Stimulated activated CD8-positive, alpha-beta memory T cell treated with anti-CD3 and anti-CD28 coated beads, Interleukin-15, amount 100 ng/mL, for 4 hours (primary cell): Measurements from ENCODE around the gene FBXL13.

Source experiments
- DNase-seq, 2 donors: peaks; one replicate each; pipeline ENCODE4 v3.0.0-alpha.2; 2020; ENCODE audit warnings: low read depth in 2 of 2

Gene FBXL13

GRCh38 chr7:102896585-102896984, 178.0 kb downstream of the FBXL13 start:
- no peak for DNase-seq

- no peak for DNase-seq
Observed at GRCh38 chr7:102895602-102896001, 179.0 kb downstream of the FBXL13 start.

GRCh38 chr7:102892631-102893278, 181.8 kb downstream of the FBXL13 start:
- DNase-seq = no peak

- DNase-seq = no peak
Observed at GRCh38 chr7:102891693-102892261, 182.8 kb downstream of the FBXL13 start.

- DNase-seq = no peak
Observed at GRCh38 chr7:102890971-102891692, 183.5 kb downstream of the FBXL13 start.

- no peak for DNase-seq
Observed at GRCh38 chr7:102890292-102890970, 184.2 kb downstream of the FBXL13 start.

- no peak for DNase-seq
Observed at GRCh38 chr7:102889851-102890250, 184.7 kb downstream of the FBXL13 start.

GRCh38 chr7:102888561-102889233, 185.9 kb downstream of the FBXL13 start:
- DNase-seq = no peak

GRCh38 chr7:102883098-102883860, 191.3 kb downstream of the FBXL13 start:
- no peak for DNase-seq

GRCh38 chr7:102875700-102876295, 198.8 kb downstream of the FBXL13 start:
- no peak for DNase-seq

GRCh38 chr7:102874966-102875365, 199.6 kb downstream of the FBXL13 start:
- DNase-seq = no peak

- no peak for DNase-seq
Observed at GRCh38 chr7:102874166-102874829, 200.3 kb downstream of the FBXL13 start.

- no peak for DNase-seq
Observed at GRCh38 chr7:102873470-102874165, 201.0 kb downstream of the FBXL13 start.

- no peak for DNase-seq
Observed at GRCh38 chr7:102872460-102872859, 202.1 kb downstream of the FBXL13 start.

- no peak for DNase-seq
Observed at GRCh38 chr7:102869195-102869594, 205.4 kb downstream of the FBXL13 start.

- no peak for DNase-seq
Observed at GRCh38 chr7:102866535-102867215, 207.9 kb downstream of the FBXL13 start.

GRCh38 chr7:102864958-102865357, 209.6 kb downstream of the FBXL13 start:
- no peak for DNase-seq

- no peak for DNase-seq
Observed at GRCh38 chr7:102860351-102860811, 214.2 kb downstream of the FBXL13 start.

- no peak for DNase-seq
Observed at GRCh38 chr7:102859799-102860125, 214.8 kb downstream of the FBXL13 start.
